CD4-positive, CD25-positive, alpha-beta regulatory T cell (primary cell): ENCODE measurements around the gene TNS2. TPM values are rescaled to one million over a fixed set of nuclear protein-coding genes. Genes with fewer than 3 reads are reported as not detected.
A peak's percentile ranks its signal among the peaks of the same experiment; 100 is the strongest.
"Not testable (repeated sequence)": the region's sequence is repeated elsewhere in the genome, so short reads cannot be mapped to it uniquely, and the experiment has no call there.

ENCODE experiments used
- ATAC-seq, 2 donors: fragments of 150-1000 bp; cut with Tn5 transposase; one replicate each; pipeline ENCODE4 v1.10.0; 2021; ENCODE audit warnings: low read depth in 2 of 2, moderate number of reproducible peaks in 2 of 2, moderate library complexity in 1 of 2
- DNase-seq, 3 donors: peaks; one replicate each; pipeline versions ENCODE4 v3.0.0 to v3.0.0-alpha.2; 2012 to 2022; ENCODE audit warnings: mixed read lengths in 1 of 3
- H3K27ac ChIP-seq: one replicate; pipeline ENCODE4 v1.7.0; 2013; ENCODE audit warnings: mild to moderate bottlenecking, low read length; ENCODE audit not compliant: insufficient read depth, poor library complexity, severe bottlenecking
- H3K27me3 ChIP-seq: one replicate; pipeline ENCODE4 v1.7.0; 2013; ENCODE audit warnings: low read length; ENCODE audit not compliant: control insufficient read depth, insufficient read depth
- H3K36me3 ChIP-seq: one replicate; pipeline ENCODE4 v1.7.0; 2013; ENCODE audit warnings: mild to moderate bottlenecking, low read length, moderate library complexity; ENCODE audit not compliant: control insufficient read depth, insufficient read depth
- H3K4me1 ChIP-seq: 2 replicates; pipeline ENCODE4 v1.7.0; 2013; ENCODE audit warnings: mild to moderate bottlenecking, low read length; ENCODE audit not compliant: insufficient read depth, control insufficient read depth, poor library complexity, severe bottlenecking
- H3K4me3 ChIP-seq: one replicate; pipeline ENCODE4 v1.7.0; 2013; ENCODE audit warnings: low read depth, mild to moderate bottlenecking, low read length, moderate library complexity
- H3K9me3 ChIP-seq, 2 experiments: 1 replicate in 1 of 2; 2 replicates in 1 of 2; pipeline ENCODE4 v1.7.0; 2013; ENCODE audit warnings: low read length in 2 of 2, mild to moderate bottlenecking in 1 of 2, moderate library complexity in 1 of 2; ENCODE audit not compliant: control insufficient read depth in 2 of 2
- H3K27ac Mint-ChIP-seq, 3 donors: one replicate each; pipeline ENCODE4 v1.8.0; 2020 to 2022; ENCODE audit warnings: mild to moderate bottlenecking in 3 of 3, mixed read lengths in 3 of 3, moderate library complexity in 2 of 3
- H3K27me3 Mint-ChIP-seq: one replicate; pipeline ENCODE4 v1.8.0; 2022; ENCODE audit warnings: mild to moderate bottlenecking, mixed read lengths
- H3K36me3 Mint-ChIP-seq: one replicate; pipeline ENCODE4 v1.8.0; 2020; ENCODE audit warnings: mixed read lengths
- H3K4me1 Mint-ChIP-seq, 4 donors: one replicate each; pipeline ENCODE4 v1.8.0; 2020 to 2022; ENCODE audit warnings: mixed read lengths in 4 of 4, mild to moderate bottlenecking in 1 of 4
- H3K4me3 Mint-ChIP-seq, 4 donors: one replicate each; pipeline ENCODE4 v1.8.0; 2020 to 2022; ENCODE audit warnings: mild to moderate bottlenecking in 4 of 4, mixed read lengths in 4 of 4, moderate library complexity in 3 of 4
- H3K9me3 Mint-ChIP-seq, 7 donors: one replicate each; pipeline ENCODE4 v1.8.0; 2020 to 2022; ENCODE audit warnings: mixed read lengths in 7 of 7, mild to moderate bottlenecking in 3 of 7, moderate library complexity in 2 of 7
- polyA plus RNA-seq, 4 donors: library from polyadenylated mRNA; unstranded; fragments of 300-500 nt; fragmentation: Illumina TruSeq; gene quantifications; one replicate each; pipeline ENCODE4 v1.2.3, GENCODE V29; 2021
- total RNA-seq: library from RNA; stranded (reverse); gene quantifications from one replicate; pipeline ENCODE4 v1.2.3, GENCODE V29; 2022

The TNS2 gene
- total and polyA plus RNA-seq, 5 donors from 2014 or later, result 0.09 to 1.4 TPM; not detected in 3

GRCh38 chr12:53007343-53007742 is 42.5 kb upstream of the TNS2 start:
- Mint-ChIP-seq H3K9me3 (no peaks in the 10 kb centered on the region), H3K36me3 (peaks cover 14% of the 10 kb centered on the region), H3K27me3 (peaks cover 8% of the 10 kb centered on the region), H3K4me3 (peak overlapping the region; percentile 100), H3K4me1 (peaks cover 29 to 70% (median 49%) of the 10 kb centered on the region in 4 donors), H3K27ac (peak overlapping the region; percentile 67 to 100 (median 99))
- Histone ChIP-seq H3K27me3 (no peaks in the 10 kb centered on the region), H3K9me3 (no peaks in the 10 kb centered on the region), H3K36me3 (peaks cover 19% of the 10 kb centered on the region), H3K4me3 (peak overlapping the region; percentile 87), H3K27ac (peak overlapping the region; percentile 94), H3K4me1 (peaks cover 56% of the 10 kb centered on the region)
- ATAC-seq (no peak), DNase-seq (no peak)

- DNase-seq, ATAC-seq, H3K27ac ChIP-seq, H3K27me3 Mint-ChIP-seq, H3K27me3 ChIP-seq, H3K9me3 Mint-ChIP-seq, H3K27ac Mint-ChIP-seq, H3K9me3 ChIP-seq: not testable (repeated sequence)
- H3K4me3 ChIP-seq, result peak overlapping the region; percentile 26
- Mint-ChIP-seq H3K4me1 (peaks cover 29 to 82% (median 54%) of the 10 kb centered on the region in 4 donors), H3K36me3 (peaks cover 14% of the 10 kb centered on the region), H3K4me3 (peak overlapping the region; percentile 83 to 100 (median 100))
- H3K36me3 ChIP-seq, result peaks cover 19% of the 10 kb centered on the region
- H3K4me1 ChIP-seq, result peaks cover 59% of the 10 kb centered on the region
These were observed 41.1 kb upstream of the TNS2 start for GRCh38 chr12:53008760-53009159.

GRCh38 chr12:53010955-53011354 is 38.9 kb upstream of the TNS2 start:
- DNase-seq (no peak), ATAC-seq (no peak)
- Histone ChIP-seq H3K9me3 (no peaks in the 10 kb centered on the region), H3K4me3 (no peak overlapping the region), H3K27ac (no peak overlapping the region), H3K36me3 (peaks cover 22% of the 10 kb centered on the region), H3K27me3 (no peaks in the 10 kb centered on the region), H3K4me1 (peaks cover 50% of the 10 kb centered on the region)
- Mint-ChIP-seq H3K36me3 (peaks cover 15% of the 10 kb centered on the region), H3K9me3 (no peaks in the 10 kb centered on the region), H3K27ac (no peak overlapping the region), H3K27me3 (peaks cover 7% of the 10 kb centered on the region), H3K4me1 (peaks cover 33 to 89% (median 55%) of the 10 kb centered on the region in 4 donors), H3K4me3 (peak overlapping the region in 2 of 4 donors; percentile 16 to 65)

- peaks cover 30% of the 10 kb centered on the region for H3K36me3 ChIP-seq
- peak overlapping the region in 3 of 4 donors; percentile 2 to 47 (median 9) for H3K4me3 Mint-ChIP-seq
- H3K9me3 ChIP-seq, result no peaks in the 10 kb centered on the region
- H3K27ac ChIP-seq, result no peak overlapping the region
- no peaks in the 10 kb centered on the region for H3K27me3 Mint-ChIP-seq
- H3K4me1 Mint-ChIP-seq, result peaks cover 27 to 82% (median 55%) of the 10 kb centered on the region in 4 donors
- peak overlapping the region in 1 of 3 donors; percentile 59 for H3K27ac Mint-ChIP-seq
- peaks cover 49% of the 10 kb centered on the region for H3K4me1 ChIP-seq
- H3K4me3 ChIP-seq, result no peak overlapping the region
- ATAC-seq (no peak), DNase-seq (no peak)
- H3K36me3 Mint-ChIP-seq, result peaks cover 15% of the 10 kb centered on the region
- no peaks in the 10 kb centered on the region for H3K27me3 ChIP-seq
- H3K9me3 Mint-ChIP-seq, result no peaks in the 10 kb centered on the region
These were observed 38.0 kb upstream of the TNS2 start for GRCh38 chr12:53011889-53012288.

GRCh38 chr12:53012928-53013327 is 36.9 kb upstream of the TNS2 start:
- Histone ChIP-seq H3K9me3 (no peaks in the 10 kb centered on the region), H3K4me3 (no peak overlapping the region), H3K27me3 (no peaks in the 10 kb centered on the region), H3K4me1 (peaks cover 39% of the 10 kb centered on the region), H3K36me3 (peaks cover 41% of the 10 kb centered on the region), H3K27ac (no peak overlapping the region)
- Mint-ChIP-seq H3K9me3 (peaks cover 0 to 1% (median 0%) of the 10 kb centered on the region in 7 donors), H3K4me1 (peaks cover 20 to 73% (median 48%) of the 10 kb centered on the region in 4 donors), H3K36me3 (peaks cover 20% of the 10 kb centered on the region), H3K27ac (no peak overlapping the region), H3K4me3 (peak overlapping the region in 2 of 4 donors; percentile 32 to 56), H3K27me3 (no peaks in the 10 kb centered on the region)
- ATAC-seq, result no peak
- DNase-seq, result no peak

- no peak for ATAC-seq
- Mint-ChIP-seq H3K27ac (peak overlapping the region in 2 of 3 donors; percentile 33 to 34), H3K4me3 (no peak overlapping the region), H3K9me3 (peaks cover 0 to 1% (median 0%) of the 10 kb centered on the region in 7 donors), H3K36me3 (peaks cover 28% of the 10 kb centered on the region), H3K27me3 (no peaks in the 10 kb centered on the region), H3K4me1 (peaks cover 15 to 56% (median 38%) of the 10 kb centered on the region in 4 donors)
- Histone ChIP-seq H3K4me1 (peaks cover 21% of the 10 kb centered on the region), H3K4me3 (peak overlapping the region; percentile 19), H3K27me3 (no peaks in the 10 kb centered on the region), H3K36me3 (peaks cover 49% of the 10 kb centered on the region), H3K9me3 (no peaks in the 10 kb centered on the region), H3K27ac (no peak overlapping the region)
- no peak for DNase-seq
These were observed 35.2 kb upstream of the TNS2 start for GRCh38 chr12:53014709-53015108.

- no peaks in the 10 kb centered on the region for H3K9me3 Mint-ChIP-seq
- H3K4me1 ChIP-seq, result no peaks in the 10 kb centered on the region
- DNase-seq (no peak), ATAC-seq (no peak)
- H3K27me3 ChIP-seq, result no peaks in the 10 kb centered on the region
- no peaks in the 10 kb centered on the region for H3K27me3 Mint-ChIP-seq
- no peak overlapping the region for H3K27ac Mint-ChIP-seq
- H3K36me3 Mint-ChIP-seq, result peaks cover 33% of the 10 kb centered on the region
- H3K4me3 ChIP-seq, result no peak overlapping the region
- H3K4me3 Mint-ChIP-seq, result no peak overlapping the region
- H3K27ac ChIP-seq, result no peak overlapping the region
- no peaks in the 10 kb centered on the region for H3K9me3 ChIP-seq
- H3K4me1 Mint-ChIP-seq, result peaks cover 0 to 6% (median 0%) of the 10 kb centered on the region in 4 donors
- peaks cover 88% of the 10 kb centered on the region for H3K36me3 ChIP-seq
These were observed 24.6 kb upstream of the TNS2 start for GRCh38 chr12:53025250-53025649.

- not testable (repeated sequence) for H3K27me3 ChIP-seq, H3K9me3 ChIP-seq, H3K27me3 Mint-ChIP-seq, DNase-seq, ATAC-seq, H3K27ac Mint-ChIP-seq, H3K4me3 ChIP-seq, H3K9me3 Mint-ChIP-seq, H3K4me1 ChIP-seq, H3K4me3 Mint-ChIP-seq
- peaks cover 37% of the 10 kb centered on the region for H3K36me3 Mint-ChIP-seq
- H3K4me1 Mint-ChIP-seq, result peaks cover 0 to 11% (median 6%) of the 10 kb centered on the region in 4 donors
- Histone ChIP-seq H3K36me3 (peaks cover 88% of the 10 kb centered on the region), H3K27ac (peak overlapping the region; percentile 6)
These were observed 22.9 kb upstream of the TNS2 start for GRCh38 chr12:53027014-53027413.
